T-cell (primary cell): ENCODE data around the gene MEF2A. TPM values are rescaled to one million over a fixed set of nuclear protein-coding genes. Genes with fewer than 3 reads are reported as not detected.
"Not testable (repeated sequence)": the region's sequence is repeated elsewhere in the genome, so short reads cannot be mapped to it uniquely, and the experiment has no call there.

Experiments
- ATAC-seq, 4 experiments: fragments of 200-7000 bp in 3 of 4; fragments of 150-1000 bp in 1 of 4; cut with Tn5 transposase; replicated peaks in 1 of 4; 1 replicate in 3 of 4; 2 replicates in 1 of 4; pipeline ENCODE4 v1.10.0; 2021; ENCODE audit warnings: moderate library complexity in 3 of 4, mild to moderate bottlenecking in 2 of 4, moderate number of reproducible peaks in 1 of 4
- CTCF ChIA-PET, 2 donors: fragments of 300-600 bp; sonication (Branson Sonifier 250); formaldehyde crosslinking; loops; one replicate each; lab custom pipeline; 2022; ENCODE audit warnings: antibody characterized with exemption in 2 of 2; lab: Charles Lee
- POLR2A ChIA-PET, 2 donors: fragments of 300-600 bp; sonication (Branson Sonifier 250); formaldehyde crosslinking; loops; one replicate each; lab custom pipeline; 2022; ENCODE audit warnings: antibody characterized with exemption in 2 of 2; lab: Charles Lee
- DNase-seq, 35 experiments: peaks; one replicate each; pipeline versions ENCODE4 v3.0.0 to v3.0.0-alpha.2; 2013 to 2023
- H3K27ac ChIP-seq: one replicate; pipeline ENCODE4 v1.5.1; 2013; ENCODE audit warnings: low read length
- H3K27me3 ChIP-seq, 2 experiments: replicated peaks in 1 of 2; 1 replicate in 1 of 2; 2 replicates in 1 of 2; pipeline versions ENCODE4 v1.6.1 to v1.7.0; 2013; ENCODE audit warnings: low read length in 1 of 2, mixed read lengths in 1 of 2; ENCODE audit not compliant: control insufficient read depth in 2 of 2, insufficient read depth in 2 of 2; ENCODE audit errors: extremely low read depth in 1 of 2
- H3K36me3 ChIP-seq, 2 donors: 1 replicate in 1 of 2; 2 replicates in 1 of 2; pipeline versions ENCODE4 v1.6.1 to v1.7.0; 2013; ENCODE audit warnings: low read length in 1 of 2; ENCODE audit not compliant: control insufficient read depth in 2 of 2, insufficient read depth in 1 of 2; ENCODE audit errors: extremely low read depth in 1 of 2
- H3K4me1 ChIP-seq, 2 experiments: 1 replicate in 1 of 2; 2 replicates in 1 of 2; pipeline versions ENCODE4 v1.6.1 to v1.7.0; 2013; ENCODE audit warnings: low read length in 2 of 2, mixed read lengths in 1 of 2; ENCODE audit not compliant: insufficient read depth in 2 of 2, control insufficient read depth in 1 of 2; ENCODE audit errors: extremely low read depth in 1 of 2
- H3K4me3 ChIP-seq, 2 donors: 1 replicate in 1 of 2; 2 replicates in 1 of 2; pipeline versions ENCODE4 v1.5.1 to v1.7.0; 2013; ENCODE audit warnings: mild to moderate bottlenecking in 2 of 2, low read length in 1 of 2, moderate library complexity in 1 of 2; ENCODE audit not compliant: control insufficient read depth in 1 of 2; ENCODE audit errors: extremely low read depth in 1 of 2
- H3K9me3 ChIP-seq: 2 replicates; pipeline ENCODE4 v1.7.0; 2013
- H3K27ac Mint-ChIP-seq, 2 donors: one replicate each; pipeline ENCODE4 v1.8.0; 2020 to 2021; ENCODE audit warnings: mild to moderate bottlenecking in 2 of 2, mixed read lengths in 2 of 2
- H3K27me3 Mint-ChIP-seq, 2 donors: one replicate each; pipeline ENCODE4 v1.8.0; 2021 to 2022; ENCODE audit warnings: mixed read lengths in 2 of 2
- H3K36me3 Mint-ChIP-seq: one replicate; pipeline ENCODE4 v1.8.0; 2021; ENCODE audit warnings: mixed read lengths
- H3K4me1 Mint-ChIP-seq, 3 donors: one replicate each; pipeline ENCODE4 v1.8.0; 2020 to 2022; ENCODE audit warnings: mixed read lengths in 3 of 3, mild to moderate bottlenecking in 1 of 3
- H3K4me3 Mint-ChIP-seq, 3 donors: one replicate each; pipeline ENCODE4 v1.8.0; 2020 to 2022; ENCODE audit warnings: mild to moderate bottlenecking in 3 of 3, mixed read lengths in 3 of 3, moderate library complexity in 3 of 3
- H3K9me3 Mint-ChIP-seq, 3 donors: one replicate each; pipeline ENCODE4 v1.8.0; 2020 to 2022; ENCODE audit warnings: mixed read lengths in 3 of 3
- WGBS: methylation state at CpG from one replicate; pipeline ENCODE4 v1.1.5; 2013; ENCODE audit warnings: missing lambda C conversion rate; ENCODE audit not compliant: insufficient coverage; 5-methylcytosine and 5-hydroxymethylcytosine counted together
- total RNA-seq, 35 experiments: library from RNA in 6 of 35; stranded (reverse) in 6 of 35; fragments of 120-200 nt in 1 of 35; gene quantifications; one replicate each; pipeline versions ENCODE4 v1.2.1 to v1.2.4 and lab custom pipeline; 2013 to 2026

The MEF2A gene
- total RNA-seq, 5 donors from 2014 or later (not counting 1 experiment from before 2014, with no cell fraction given): 31.6 to 37.4 (median 33.9) TPM

GRCh38 chr15:99738021-99738847 is 172.4 kb downstream of the MEF2A start:
- ATAC-seq (no peak), DNase-seq (no peak)
- Mint-ChIP-seq H3K4me1 (peaks cover 4 to 5% (median 5%) of the 10 kb centered on the region in 3 donors), H3K4me3 (no peak overlapping the region), H3K9me3 (no peaks in the 10 kb centered on the region), H3K27me3 (no peaks in the 10 kb centered on the region), H3K36me3 (no peaks in the 10 kb centered on the region), H3K27ac (no peak overlapping the region)
- peaks cover 0 to 8% of the 10 kb centered on the region in 2 experiments for H3K4me1 ChIP-seq
- POLR2A ChIA-PET: no interaction called here
- no peaks in the 10 kb centered on the region for H3K27me3 ChIP-seq
- no peaks in the 10 kb centered on the region for H3K36me3 ChIP-seq
- H3K27ac ChIP-seq: no peak overlapping the region
- no peaks in the 10 kb centered on the region for H3K9me3 ChIP-seq
- no peak overlapping the region for H3K4me3 ChIP-seq
- CTCF ChIA-PET: no interaction called here
- 84% methylated on average over 4 of the region's 7 CpGs for WGBS

GRCh38 chr15:99741835-99742234 is 176.1 kb downstream of the MEF2A start:
- Mint-ChIP-seq H3K4me3 (no peak overlapping the region), H3K27me3 (peaks cover 2 to 5% of the 10 kb centered on the region in 2 donors), H3K9me3 (no peaks in the 10 kb centered on the region), H3K36me3 (no peaks in the 10 kb centered on the region), H3K27ac (no peak overlapping the region), H3K4me1 (no peaks in the 10 kb centered on the region)
- H3K36me3 ChIP-seq: no peaks in the 10 kb centered on the region
- H3K9me3 ChIP-seq: no peaks in the 10 kb centered on the region
- POLR2A ChIA-PET: no interaction called here
- ATAC-seq (no peak), DNase-seq (no peak)
- no peak overlapping the region for H3K27ac ChIP-seq
- no peaks in the 10 kb centered on the region for H3K4me1 ChIP-seq
- CTCF ChIA-PET: no interaction called here
- no peak overlapping the region for H3K4me3 ChIP-seq
- H3K27me3 ChIP-seq: no peaks in the 10 kb centered on the region
- 100% methylated on average over 1 of the region's 2 CpGs for WGBS

GRCh38 chr15:99744142-99744541 is 178.4 kb downstream of the MEF2A start:
- no peaks in the 10 kb centered on the region for H3K9me3 Mint-ChIP-seq
- no peaks in the 10 kb centered on the region for H3K36me3 Mint-ChIP-seq
- H3K27ac Mint-ChIP-seq: no peak overlapping the region
- ChIA-PET CTCF (no interaction called here), POLR2A (no interaction called here)
- ATAC-seq (no peak), DNase-seq (no peak)
- Histone ChIP-seq H3K4me3 (no peak overlapping the region), H3K9me3 (no peaks in the 10 kb centered on the region), H3K27ac (no peak overlapping the region), H3K36me3 (no peaks in the 10 kb centered on the region), H3K27me3 (no peaks in the 10 kb centered on the region), H3K4me1 (no peaks in the 10 kb centered on the region)
- H3K4me1 Mint-ChIP-seq: no peaks in the 10 kb centered on the region
- 82% methylated on average over 4 of the region's 7 CpGs for WGBS
- H3K27me3 Mint-ChIP-seq: peaks cover 2 to 5% of the 10 kb centered on the region in 2 donors
- no peak overlapping the region for H3K4me3 Mint-ChIP-seq

- Histone ChIP-seq H3K27ac (no peak overlapping the region), H3K4me1 (no peaks in the 10 kb centered on the region), H3K36me3 (no peaks in the 10 kb centered on the region), H3K4me3 (no peak overlapping the region), H3K27me3 (no peaks in the 10 kb centered on the region), H3K9me3 (no peaks in the 10 kb centered on the region)
- CTCF ChIA-PET: no interaction called here
- Mint-ChIP-seq H3K4me3 (no peak overlapping the region), H3K27me3 (peaks cover 2 to 5% of the 10 kb centered on the region in 2 donors), H3K27ac (no peak overlapping the region), H3K36me3 (no peaks in the 10 kb centered on the region), H3K9me3 (no peaks in the 10 kb centered on the region), H3K4me1 (no peaks in the 10 kb centered on the region)
- no peak for ATAC-seq
- POLR2A ChIA-PET: no interaction called here
- DNase-seq: no peak
- WGBS: 77% methylated on average over 5 of the region's 9 CpGs
Observed at GRCh38 chr15:99745370-99746086, 179.7 kb downstream of the MEF2A start.

- POLR2A ChIA-PET: no interaction called here
- Mint-ChIP-seq H3K4me1 (no peaks in the 10 kb centered on the region), H3K9me3 (no peaks in the 10 kb centered on the region), H3K36me3 (no peaks in the 10 kb centered on the region), H3K27ac (no peak overlapping the region), H3K4me3 (no peak overlapping the region), H3K27me3 (peaks cover 2 to 5% of the 10 kb centered on the region in 2 donors)
- Histone ChIP-seq H3K4me3 (no peak overlapping the region), H3K36me3 (no peaks in the 10 kb centered on the region), H3K4me1 (no peaks in the 10 kb centered on the region), H3K9me3 (no peaks in the 10 kb centered on the region), H3K27me3 (no peaks in the 10 kb centered on the region), H3K27ac (no peak overlapping the region)
- ATAC-seq: no peak
- DNase-seq: no peak
- CTCF ChIA-PET: no interaction called here
- 91% methylated on average over 4 of the region's 6 CpGs for WGBS
Observed at GRCh38 chr15:99749386-99749785, 183.6 kb downstream of the MEF2A start.

- H3K27me3 Mint-ChIP-seq, H3K36me3 ChIP-seq, CTCF ChIA-PET, H3K36me3 Mint-ChIP-seq, H3K4me1 ChIP-seq, H3K27ac ChIP-seq, H3K27ac Mint-ChIP-seq, ATAC-seq, H3K4me1 Mint-ChIP-seq, H3K4me3 Mint-ChIP-seq, H3K4me3 ChIP-seq, H3K27me3 ChIP-seq, H3K9me3 ChIP-seq, H3K9me3 Mint-ChIP-seq, DNase-seq: not testable (repeated sequence)
- 75% methylated on average over 5 of the region's 11 CpGs for WGBS
- POLR2A ChIA-PET: interaction anchor here in 1 of 2 donors (0.6 kb wide), 1 partner anchor 92 kb away, joined by 3 read pairs; no protein-coding TSS in a partner anchor
Observed at GRCh38 chr15:99750326-99750725, 184.5 kb downstream of the MEF2A start.
